Kidney (tissue), 14 donors: ENCODE results near the gene CYB561D2. TPM values are rescaled to one million over a fixed set of nuclear protein-coding genes. Genes with fewer than 3 reads are reported as not detected.

Source experiments
- DNase-seq, 5 donors: peaks; one replicate each; pipeline ENCODE4 v3.0.0-alpha.2; 2013 to 2020
- FAIRE-seq: peaks from 2 replicates; lab custom pipeline; 2012; peaks lifted over from hg19 to GRCh38; lab: Jason Lieb, UNC
- H3K27ac ChIP-seq, 2 donors: one replicate each; pipeline ENCODE4 v1.7.0; 2013; ENCODE audit warnings: low read depth in 2 of 2, low read length in 2 of 2, inconsistent platforms in 1 of 2
- H3K27me3 ChIP-seq: one replicate; pipeline ENCODE4 v1.7.1; 2013; ENCODE audit warnings: low read length, inconsistent platforms; ENCODE audit not compliant: control insufficient read depth, insufficient read depth
- H3K36me3 ChIP-seq, 3 donors: one replicate each; pipeline versions ENCODE4 v1.7.0 to v1.7.1; 2013; ENCODE audit warnings: low read length in 3 of 3, control low read depth in 1 of 3, inconsistent platforms in 1 of 3; ENCODE audit not compliant: insufficient read depth in 3 of 3, control insufficient read depth in 2 of 3
- H3K4me1 ChIP-seq, 3 donors: one replicate each; pipeline versions ENCODE4 v1.7.0 to v1.7.1; 2013; ENCODE audit warnings: low read length in 3 of 3, inconsistent platforms in 1 of 3, low read depth in 1 of 3; ENCODE audit not compliant: control insufficient read depth in 2 of 3, insufficient read depth in 2 of 3
- H3K4me3 ChIP-seq, 3 donors: one replicate each; pipeline versions ENCODE4 v1.7.0 to v1.8.1; 2013; ENCODE audit warnings: low read length in 3 of 3, control low read depth in 1 of 3, inconsistent platforms in 1 of 3
- H3K9ac ChIP-seq, 3 donors: one replicate each; pipeline versions ENCODE4 v1.7.0 to v1.7.1; 2013; ENCODE audit warnings: low read length in 3 of 3, control low read depth in 1 of 3, inconsistent platforms in 1 of 3
- H3K9me3 ChIP-seq, 3 donors: one replicate each; pipeline versions ENCODE4 v1.7.0 to v1.7.1; 2013; ENCODE audit warnings: low read length in 3 of 3, control low read depth in 1 of 3, inconsistent platforms in 1 of 3; ENCODE audit not compliant: control insufficient read depth in 2 of 3, insufficient read depth in 1 of 3
- intact Hi-C: fragments of 100-400 bp; cut with DNase I; formaldehyde crosslinking; loops from one replicate; pipeline ENCODE4 v1.11.1; 2022
- polyA plus RNA-seq: library from polyadenylated mRNA; stranded (reverse); fragments of 350-450 nt; fragmentation: Illumina TruSeq; extraction: RNeasy Lipid Tissue Mini Kit (QIAGEN cat#74804); gene quantifications from one replicate; pipeline ENCODE4 v1.2.3, GENCODE V29; 2014; ENCODE audit warnings: low read depth, low replicate concordance; ENCODE audit not compliant: insufficient read depth
- total RNA-seq: library from RNA; stranded (reverse); fragmentation: NEBNext Ultra II Directional; extraction: Animal tissue kit (Norgen Biotek cat#: 25700); gene quantifications from one replicate; pipeline ENCODE4 v1.2.1, GENCODE V29; 2021
- TF ChIP-seq, protein P1 (sequence below): IDR thresholded peaks from 3 replicates; pipeline ENCODE4 v1.5.1; 2012; ENCODE audit warnings: mild to moderate bottlenecking, moderate library complexity, borderline replicate concordance; ENCODE audit not compliant: insufficient read depth; ENCODE audit errors: extremely low read depth
- donor health status: control.
- donor health status: control.
- donor health status: control.
- donor health status: control.
- donor health status: control.
- donor health status: DM: yes; HTN: yes; CAD: no.
- donor health status: Normal renal cell carcinoma (clear cell type).

CYB561D2 gene
- total and polyA plus RNA-seq, 2 donors from 2014 or later: 28.5 to 38.8 TPM

DNA sequence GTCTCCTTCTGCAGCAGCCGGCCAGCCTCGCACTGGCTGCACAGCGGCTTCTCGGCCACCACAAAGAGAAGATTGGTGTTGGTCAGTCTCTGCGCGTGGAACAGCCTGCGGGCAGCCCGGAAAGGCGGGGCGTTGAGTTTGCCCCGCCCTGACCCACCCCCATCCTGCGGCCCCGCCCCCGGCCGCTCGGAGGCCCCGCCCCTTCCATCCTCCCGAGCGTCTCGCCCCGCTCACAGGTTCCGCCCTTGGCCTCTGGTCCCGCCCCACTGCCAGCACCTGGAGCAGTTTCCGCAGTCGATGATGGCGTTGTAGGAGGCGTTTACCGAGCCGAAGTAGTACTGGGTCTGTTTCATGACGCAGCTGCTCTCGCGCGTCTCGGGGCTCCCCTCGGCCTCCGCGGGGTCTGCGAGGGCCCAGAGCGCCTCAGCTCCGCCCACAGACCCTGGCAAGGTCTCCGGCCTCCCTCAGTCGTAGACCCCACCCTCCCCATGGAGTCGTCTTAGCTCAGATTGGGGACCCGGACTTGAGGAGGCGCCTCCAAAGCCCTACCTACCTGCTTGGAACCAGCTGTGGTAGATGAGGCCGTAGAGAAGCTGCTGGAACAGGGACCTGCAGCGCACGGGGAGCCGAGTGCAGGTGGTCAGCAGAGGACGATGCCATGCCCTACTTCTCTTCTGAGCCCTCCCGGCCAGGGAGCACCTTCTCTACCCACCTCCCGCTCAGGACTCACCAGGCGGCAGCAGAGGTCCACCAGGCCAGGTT lies 14.6 kb downstream of the CYB561D2 start:
- TF ChIP-seq, protein P1, sequence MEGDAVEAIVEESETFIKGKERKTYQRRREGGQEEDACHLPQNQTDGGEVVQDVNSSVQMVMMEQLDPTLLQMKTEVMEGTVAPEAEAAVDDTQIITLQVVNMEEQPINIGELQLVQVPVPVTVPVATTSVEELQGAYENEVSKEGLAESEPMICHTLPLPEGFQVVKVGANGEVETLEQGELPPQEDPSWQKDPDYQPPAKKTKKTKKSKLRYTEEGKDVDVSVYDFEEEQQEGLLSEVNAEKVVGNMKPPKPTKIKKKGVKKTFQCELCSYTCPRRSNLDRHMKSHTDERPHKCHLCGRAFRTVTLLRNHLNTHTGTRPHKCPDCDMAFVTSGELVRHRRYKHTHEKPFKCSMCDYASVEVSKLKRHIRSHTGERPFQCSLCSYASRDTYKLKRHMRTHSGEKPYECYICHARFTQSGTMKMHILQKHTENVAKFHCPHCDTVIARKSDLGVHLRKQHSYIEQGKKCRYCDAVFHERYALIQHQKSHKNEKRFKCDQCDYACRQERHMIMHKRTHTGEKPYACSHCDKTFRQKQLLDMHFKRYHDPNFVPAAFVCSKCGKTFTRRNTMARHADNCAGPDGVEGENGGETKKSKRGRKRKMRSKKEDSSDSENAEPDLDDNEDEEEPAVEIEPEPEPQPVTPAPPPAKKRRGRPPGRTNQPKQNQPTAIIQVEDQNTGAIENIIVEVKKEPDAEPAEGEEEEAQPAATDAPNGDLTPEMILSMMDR: no peak
- no peak for FAIRE-seq
- intact Hi-C loops: no loop called here
- no peaks in the 10 kb centered on the region for H3K27me3 ChIP-seq
- peak overlapping the region; percentile 51 to 72 (median 70) for H3K4me3 ChIP-seq
- DNase-seq: peak; percentile 91 to 96 (median 92)
- peaks cover 0 to 17% (median 0%) of the 10 kb centered on the region in 3 donors for H3K4me1 ChIP-seq
- peak overlapping the region in 1 of 2 donors; percentile 32 for H3K27ac ChIP-seq
- peak overlapping the region; percentile 22 to 69 (median 59) for H3K9ac ChIP-seq
- no peaks in the 10 kb centered on the region for H3K36me3 ChIP-seq
- no peaks in the 10 kb centered on the region for H3K9me3 ChIP-seq

DNA sequence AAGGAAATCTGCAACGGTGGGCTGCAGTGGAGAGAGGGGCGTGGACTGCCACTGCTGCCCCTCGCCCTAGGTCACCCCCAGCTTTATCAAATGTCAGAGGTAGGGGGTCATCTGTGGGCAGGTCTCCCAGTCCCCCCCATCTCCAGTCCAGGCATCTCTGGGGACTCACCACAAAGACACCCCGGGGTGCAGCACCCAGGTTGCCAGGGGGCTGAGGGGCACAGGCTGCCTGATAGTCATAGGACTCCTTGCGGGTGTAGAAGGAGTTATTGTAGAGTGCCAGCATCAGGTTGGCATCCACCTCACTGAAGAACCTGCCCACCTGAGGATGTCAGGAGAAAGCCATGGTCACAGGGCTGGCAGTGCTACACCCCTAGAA lies 15.2 kb downstream of the CYB561D2 start:
- Histone ChIP-seq H3K27ac (no peak overlapping the region), H3K9ac (peak overlapping the region in 2 of 3 donors; percentile 59 to 69), H3K9me3 (no peaks in the 10 kb centered on the region), H3K4me3 (peak overlapping the region in 2 of 3 donors; percentile 70 to 72), H3K4me1 (peaks cover 0 to 17% (median 0%) of the 10 kb centered on the region in 3 donors), H3K27me3 (no peaks in the 10 kb centered on the region), H3K36me3 (no peaks in the 10 kb centered on the region)
- TF ChIP-seq, protein P1: no peak
- FAIRE-seq: no peak
- DNase-seq: no peak
- intact Hi-C loops: no loop called here

DNA sequence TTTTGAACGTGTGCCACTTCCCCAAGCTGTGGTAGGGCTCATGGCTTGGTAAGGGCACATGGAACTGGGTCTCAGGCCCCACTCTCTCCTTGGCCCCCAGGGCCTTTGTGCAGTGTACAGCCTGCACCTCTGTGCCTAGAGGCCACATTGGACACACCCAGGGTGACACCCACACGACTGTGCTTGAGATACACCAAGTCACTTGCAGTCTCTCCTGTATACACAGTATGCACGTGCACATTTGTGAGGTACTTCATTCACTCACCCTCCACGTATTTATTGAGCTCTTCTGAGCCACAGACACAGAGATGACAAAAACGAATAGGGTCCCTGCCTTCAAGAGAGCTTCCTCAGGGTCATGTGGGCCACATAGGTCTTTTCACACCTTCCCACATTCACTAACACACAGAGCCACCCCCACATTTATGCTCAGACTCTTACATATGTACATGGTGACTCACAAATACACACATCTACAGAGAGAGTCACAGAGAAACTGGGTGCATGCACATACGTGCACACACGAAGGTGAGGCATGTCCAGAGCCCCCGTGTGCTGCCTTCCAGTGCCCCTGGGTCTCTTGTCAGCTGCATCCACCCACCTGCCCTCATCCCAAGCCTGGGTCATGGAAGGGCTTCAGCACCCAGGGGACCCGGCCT lies 18.5 kb downstream of the CYB561D2 start:
- DNase-seq (no peak), FAIRE-seq (no peak)
- Histone ChIP-seq H3K4me1 (peaks cover 0 to 17% (median 0%) of the 10 kb centered on the region in 3 donors), H3K27me3 (no peaks in the 10 kb centered on the region), H3K9me3 (no peaks in the 10 kb centered on the region), H3K4me3 (no peak overlapping the region), H3K9ac (no peak overlapping the region), H3K27ac (no peak overlapping the region), H3K36me3 (no peaks in the 10 kb centered on the region)
- intact Hi-C loops: no loop called here
- TF ChIP-seq, protein P1: no peak
